Measurements from ENCODE around the gene TMEM245.

DNA sequence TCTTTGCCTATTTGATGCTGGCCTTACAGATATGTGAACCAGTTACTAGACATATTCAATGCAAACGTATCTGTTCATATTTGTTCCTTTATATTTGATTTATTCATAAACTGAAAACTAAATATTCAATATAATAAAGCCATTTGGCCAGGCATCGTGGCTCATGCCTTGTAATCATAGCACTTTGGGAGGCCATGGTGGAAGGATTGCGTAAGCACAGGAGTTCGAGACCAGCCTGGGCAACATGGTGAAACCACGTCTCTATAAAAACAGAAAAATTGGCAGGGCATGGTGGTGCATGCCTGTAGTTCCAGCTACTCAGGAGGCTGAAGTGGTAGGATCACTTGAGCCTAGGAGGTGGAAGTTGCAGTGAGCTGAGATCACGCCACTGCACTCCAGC is 57.2 kb downstream of the TMEM245 start:
- TF ChIP-seq EZH2phosphoT487 (IDR thresholded peaks at IDR 0.05), result no peak
- TF ChIP-seq, protein P1, sequence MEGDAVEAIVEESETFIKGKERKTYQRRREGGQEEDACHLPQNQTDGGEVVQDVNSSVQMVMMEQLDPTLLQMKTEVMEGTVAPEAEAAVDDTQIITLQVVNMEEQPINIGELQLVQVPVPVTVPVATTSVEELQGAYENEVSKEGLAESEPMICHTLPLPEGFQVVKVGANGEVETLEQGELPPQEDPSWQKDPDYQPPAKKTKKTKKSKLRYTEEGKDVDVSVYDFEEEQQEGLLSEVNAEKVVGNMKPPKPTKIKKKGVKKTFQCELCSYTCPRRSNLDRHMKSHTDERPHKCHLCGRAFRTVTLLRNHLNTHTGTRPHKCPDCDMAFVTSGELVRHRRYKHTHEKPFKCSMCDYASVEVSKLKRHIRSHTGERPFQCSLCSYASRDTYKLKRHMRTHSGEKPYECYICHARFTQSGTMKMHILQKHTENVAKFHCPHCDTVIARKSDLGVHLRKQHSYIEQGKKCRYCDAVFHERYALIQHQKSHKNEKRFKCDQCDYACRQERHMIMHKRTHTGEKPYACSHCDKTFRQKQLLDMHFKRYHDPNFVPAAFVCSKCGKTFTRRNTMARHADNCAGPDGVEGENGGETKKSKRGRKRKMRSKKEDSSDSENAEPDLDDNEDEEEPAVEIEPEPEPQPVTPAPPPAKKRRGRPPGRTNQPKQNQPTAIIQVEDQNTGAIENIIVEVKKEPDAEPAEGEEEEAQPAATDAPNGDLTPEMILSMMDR (IDR thresholded peaks at IDR 0.05), result no peak
- no peak for TF ChIP-seq EZH2 (IDR thresholded peaks at IDR 0.05)
